ENCODE results near the gene SFXN1.

- TF ChIP-seq CTCF (IDR thresholded peaks at IDR 0.05; ENCODE audit: insufficient read depth, low read depth, low read length) (no peak), EZH2 (IDR thresholded peaks at IDR 0.05; ENCODE audit: insufficient read depth, low read length) (no peak)
Measured at GRCh38 chr5:175542966-175543235, 64.5 kb downstream of the SFXN1 start.
